Suppressor macrophage (primary cell): ENCODE measurements around the gene GPC3.
A peak's percentile ranks its signal among the peaks of the same experiment; 100 is the strongest.
"Not testable (repeated sequence)": the region's sequence is repeated elsewhere in the genome, so short reads cannot be mapped to it uniquely, and the experiment has no call there.

Experiments
- DNase-seq, 4 experiments: peaks; one replicate each; pipeline ENCODE4 v3.0.0-alpha.2; 2020 to 2022

GPC3 gene

DNA sequence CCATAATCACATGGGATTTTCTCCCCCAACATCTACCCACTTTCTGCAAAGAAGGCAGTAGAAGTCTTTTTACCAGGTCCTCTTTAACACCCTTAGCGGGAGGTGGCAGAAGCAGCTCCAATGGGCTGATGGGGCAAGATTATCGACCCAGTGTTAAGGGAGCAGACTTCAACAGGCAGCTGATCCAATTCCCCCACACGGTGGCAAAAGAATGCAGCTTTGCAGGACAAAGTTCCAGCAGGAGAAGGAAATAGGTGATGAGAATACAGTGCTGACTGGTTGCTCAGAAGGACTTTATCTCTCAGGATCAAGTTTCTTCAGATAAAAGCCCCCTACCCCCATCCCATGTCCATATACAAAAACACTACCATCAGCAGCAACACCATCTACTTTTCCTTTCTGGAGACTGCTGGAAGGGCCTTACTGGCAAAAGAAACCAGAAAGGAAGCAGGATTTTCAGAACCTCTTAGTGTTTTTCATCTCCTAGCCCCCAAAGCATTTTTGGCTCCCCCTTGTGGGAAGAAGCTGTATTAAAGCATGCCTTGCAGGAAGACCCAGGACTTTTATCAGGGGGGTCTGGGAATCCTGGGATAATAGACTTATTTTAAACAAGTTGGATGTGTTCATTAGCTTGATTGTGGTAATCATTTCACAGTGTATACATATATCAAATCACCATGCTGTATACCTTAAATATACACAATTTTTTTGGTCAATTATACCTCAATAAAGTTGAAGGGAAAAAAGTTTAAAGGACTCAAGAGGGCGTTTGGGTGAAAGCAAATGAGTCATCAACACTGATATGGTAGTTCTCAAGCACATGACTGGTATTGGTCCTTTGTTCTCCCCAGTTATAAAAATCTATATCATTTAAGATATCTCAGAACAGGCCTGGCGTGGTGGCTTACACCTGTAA is 146.4 kb downstream of the GPC3 start:
- DNase-seq: peak; percentile 17 to 51 (median 35)

DNA sequence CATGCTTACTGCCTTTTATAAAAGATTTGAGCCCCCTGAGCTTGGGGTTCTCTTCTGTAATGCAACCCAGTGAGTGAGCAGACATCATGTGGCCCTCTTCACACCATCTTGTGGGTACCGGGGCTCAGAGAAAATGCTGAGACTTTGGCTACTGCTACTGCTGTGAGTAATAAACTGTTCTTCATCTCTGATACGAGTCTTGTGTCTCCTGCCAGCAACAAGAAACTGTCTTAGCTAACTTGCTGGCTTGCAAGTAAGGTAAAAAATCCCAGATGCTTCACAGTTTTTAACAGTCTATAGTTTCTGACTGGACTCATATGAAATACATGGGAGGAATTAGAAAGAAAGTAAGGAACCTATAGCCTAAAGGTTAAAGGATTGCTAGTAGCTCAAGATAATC is 148.3 kb downstream of the GPC3 start:
- DNase-seq: no peak

DNA sequence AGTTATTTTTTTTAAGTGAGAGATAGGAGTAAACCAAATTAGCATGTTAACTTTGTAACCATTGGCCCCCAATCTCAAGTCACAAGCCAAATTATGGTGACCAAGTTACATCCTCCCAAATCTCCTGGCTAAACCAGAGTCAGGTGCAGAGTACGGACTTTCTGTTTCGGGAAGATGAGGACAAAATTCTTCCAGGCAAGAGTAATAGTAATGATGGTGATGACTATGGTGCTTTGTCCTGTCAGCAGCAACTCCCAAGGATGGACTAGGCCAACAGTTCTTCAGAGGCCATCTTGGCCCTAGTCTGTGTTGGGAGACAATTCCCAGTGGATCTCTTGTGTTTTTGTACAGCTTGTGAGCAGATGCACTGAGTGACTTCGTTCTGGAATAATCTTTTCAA is 148.8 kb downstream of the GPC3 start:
- no peak for DNase-seq

DNA sequence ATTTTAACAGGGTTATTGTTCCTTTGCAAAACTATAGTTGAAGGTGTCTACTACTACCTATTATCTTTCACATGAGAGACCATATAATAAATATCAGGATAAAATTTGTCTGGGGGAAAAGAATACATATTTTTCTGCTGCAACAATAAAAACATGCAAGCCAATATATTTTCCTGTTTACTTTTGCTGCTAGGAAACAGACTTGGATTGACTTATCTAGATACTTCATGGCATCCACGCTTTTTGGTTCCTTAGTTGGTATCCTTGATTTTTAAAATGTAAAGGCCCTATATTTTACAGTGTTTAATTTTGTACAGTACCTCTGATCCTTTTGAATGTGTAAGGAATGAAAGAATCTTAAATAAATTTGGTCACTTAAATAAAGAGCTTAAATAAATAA is 150.6 kb downstream of the GPC3 start:
- DNase-seq: no peak

DNA sequence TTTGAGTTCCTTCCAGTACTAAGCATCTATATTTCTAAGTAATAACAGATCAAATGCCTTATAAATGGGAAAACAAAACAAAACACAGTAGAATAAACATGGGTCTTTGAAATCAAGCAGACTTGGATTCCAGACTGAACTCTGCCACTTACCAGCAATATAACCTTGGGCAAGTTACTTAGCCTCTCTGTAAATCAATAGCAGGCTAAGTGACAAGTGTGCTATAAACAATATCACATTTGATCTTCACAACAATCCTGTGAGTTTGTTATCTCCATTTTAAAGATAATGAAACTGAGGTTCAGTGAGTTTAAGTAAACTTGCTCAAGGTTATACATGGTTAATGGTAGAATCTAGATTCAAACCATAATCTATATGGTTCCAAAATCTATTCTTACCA is 165.8 kb downstream of the GPC3 start:
- no peak for DNase-seq

DNA sequence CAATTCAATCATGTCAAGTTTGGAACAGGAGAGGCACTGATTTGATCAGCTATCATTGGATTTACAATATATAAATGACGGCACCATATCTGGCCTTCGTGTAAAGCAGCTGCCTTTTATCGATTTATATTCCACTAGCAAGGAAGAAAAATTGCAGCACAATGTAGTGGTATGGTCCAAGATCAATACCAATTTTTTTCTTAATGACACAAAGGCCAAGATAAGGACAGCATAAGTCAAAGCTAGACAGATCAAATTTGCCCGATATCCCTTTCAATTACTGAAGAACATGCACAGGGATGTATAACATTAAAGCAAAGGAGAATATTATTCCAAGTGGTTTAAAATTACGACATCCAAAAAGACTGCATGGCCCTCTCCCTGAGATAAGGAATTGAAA is 167.4 kb downstream of the GPC3 start:
- no peak for DNase-seq

DNA sequence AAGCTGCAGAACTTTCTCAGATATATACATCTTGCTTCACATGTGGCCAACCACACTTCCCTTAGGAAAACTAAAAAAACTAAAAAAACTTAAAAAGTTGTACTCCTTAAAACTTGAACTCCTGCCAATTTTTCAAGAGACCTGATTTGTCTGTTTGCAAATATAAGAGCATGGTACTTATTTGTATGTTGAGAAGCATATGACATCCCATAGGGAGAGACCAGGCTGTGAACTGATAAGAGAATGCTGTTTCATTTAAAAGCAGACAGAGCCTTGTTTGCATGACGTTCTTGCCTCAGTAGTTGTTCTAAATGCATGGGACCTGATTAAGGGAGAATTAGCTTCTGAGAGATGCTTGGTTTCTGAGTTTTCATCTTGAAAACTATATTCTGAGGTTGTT is 169.9 kb downstream of the GPC3 start:
- DNase-seq: no peak

DNA sequence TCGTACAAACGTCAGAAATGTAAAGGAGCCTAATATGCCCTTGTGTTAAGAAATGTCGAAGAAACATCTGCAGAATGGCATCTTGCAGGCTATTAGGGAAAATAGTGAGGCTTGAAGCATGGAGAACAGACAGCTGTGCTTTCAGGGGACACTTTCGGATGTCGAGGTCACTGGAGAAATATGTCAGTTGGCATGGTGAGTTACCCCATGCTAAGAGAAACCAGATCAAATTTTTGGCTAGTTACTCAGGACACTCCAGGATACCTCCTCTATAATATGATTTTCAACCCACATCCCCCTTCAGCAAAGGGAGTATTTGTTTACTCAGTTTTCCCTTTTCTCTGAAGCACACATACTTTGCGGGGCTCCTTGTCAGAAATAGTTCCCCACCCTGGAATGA is 171.4 kb downstream of the GPC3 start:
- DNase-seq: no peak

DNA sequence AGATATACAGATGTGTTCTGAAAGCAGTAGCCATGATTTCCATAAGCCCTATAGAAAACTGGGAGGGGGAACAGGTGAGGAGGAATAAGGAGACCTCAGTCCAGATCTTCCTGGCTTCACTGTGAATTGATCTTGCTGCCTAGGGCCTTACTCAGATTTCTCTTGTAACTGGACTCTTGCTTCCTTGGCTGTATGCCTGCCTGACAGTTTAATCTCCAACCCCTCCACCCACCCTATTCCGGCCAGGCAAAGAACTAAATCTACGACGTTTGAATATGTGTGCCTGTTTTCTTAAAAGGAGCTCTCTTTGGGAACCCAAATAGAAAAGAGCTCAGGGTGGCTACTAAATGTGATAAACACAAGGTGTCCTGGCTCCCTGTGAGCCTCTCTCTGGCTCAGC is 173.0 kb downstream of the GPC3 start:
- no peak for DNase-seq

DNA sequence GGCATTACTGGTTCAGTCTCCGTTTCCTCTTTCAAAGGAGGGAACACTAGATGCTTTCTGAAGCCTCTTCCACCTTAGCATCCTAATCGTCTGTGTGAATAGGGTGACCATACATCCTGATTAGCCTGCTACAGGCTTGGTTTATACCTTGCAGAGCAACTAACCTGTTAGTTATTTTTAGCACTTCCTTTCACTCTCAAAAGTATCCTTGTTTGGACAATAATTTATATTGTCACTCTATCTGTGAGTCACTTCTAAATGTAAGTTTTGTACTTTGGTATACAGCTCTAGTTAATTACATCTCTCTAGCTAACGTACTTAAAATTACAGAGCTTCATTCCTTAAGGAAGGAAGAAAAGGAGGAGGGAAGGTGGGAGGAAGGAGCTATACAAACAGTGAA is 174.5 kb downstream of the GPC3 start:
- DNase-seq: no peak

DNA sequence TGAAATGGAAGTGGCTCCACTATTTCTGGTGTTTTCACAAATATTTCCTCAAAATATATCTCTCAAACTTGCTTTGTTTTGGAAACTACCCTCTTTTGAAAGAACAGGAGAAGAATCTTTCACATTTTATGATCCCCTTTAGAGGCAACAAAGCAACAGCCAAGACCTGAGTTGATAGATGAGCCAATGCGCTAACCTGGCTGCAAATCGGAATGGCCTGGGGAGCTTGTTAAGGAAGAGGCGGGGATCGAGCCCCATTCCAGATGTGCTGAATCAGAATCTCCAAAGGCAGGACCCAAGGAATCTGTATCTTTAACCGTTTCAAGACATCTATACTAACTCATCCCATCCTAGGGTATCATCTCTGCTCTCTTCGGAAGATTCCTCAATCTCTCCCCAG is 181.3 kb downstream of the GPC3 start:
- no peak for DNase-seq

DNA sequence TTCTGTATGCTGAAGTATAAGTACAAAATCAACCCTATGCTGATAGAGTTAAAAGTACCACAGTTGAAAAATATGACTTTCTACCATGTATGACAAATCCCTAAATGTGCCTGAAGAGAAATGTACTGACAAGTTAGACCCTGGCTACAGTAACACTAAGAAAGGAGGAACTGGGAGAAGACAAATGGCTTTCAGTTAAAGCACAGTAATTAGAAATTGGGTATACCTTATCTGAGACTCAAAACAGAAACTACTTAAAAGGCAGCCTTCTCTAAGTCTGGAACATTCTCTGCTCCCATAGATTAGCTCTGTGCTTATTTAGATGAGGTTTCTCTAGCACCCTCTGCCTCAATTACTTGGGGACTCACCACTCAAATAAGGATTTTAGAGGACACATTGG is 189.1 kb downstream of the GPC3 start:
- DNase-seq: no peak

DNA sequence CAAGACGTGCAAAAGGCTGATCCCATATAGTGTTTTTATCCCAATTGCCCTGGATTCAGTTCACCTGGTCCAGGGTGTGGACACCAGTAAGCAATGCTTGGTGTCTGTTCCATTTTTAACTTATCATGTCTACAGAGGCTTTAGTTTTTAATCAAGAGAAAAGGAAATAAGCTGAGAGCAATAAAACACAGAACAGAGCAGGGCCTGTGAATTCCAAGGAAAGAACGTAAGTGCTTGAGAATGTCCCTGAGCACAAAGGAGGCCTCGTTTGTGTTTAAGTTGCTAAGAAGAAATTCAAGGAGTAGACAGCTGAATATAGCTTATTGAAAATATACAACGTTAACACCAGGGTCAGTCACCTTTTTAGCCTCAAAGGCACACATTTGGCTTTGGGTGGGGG is 191.3 kb downstream of the GPC3 start:
- no peak for DNase-seq

DNA sequence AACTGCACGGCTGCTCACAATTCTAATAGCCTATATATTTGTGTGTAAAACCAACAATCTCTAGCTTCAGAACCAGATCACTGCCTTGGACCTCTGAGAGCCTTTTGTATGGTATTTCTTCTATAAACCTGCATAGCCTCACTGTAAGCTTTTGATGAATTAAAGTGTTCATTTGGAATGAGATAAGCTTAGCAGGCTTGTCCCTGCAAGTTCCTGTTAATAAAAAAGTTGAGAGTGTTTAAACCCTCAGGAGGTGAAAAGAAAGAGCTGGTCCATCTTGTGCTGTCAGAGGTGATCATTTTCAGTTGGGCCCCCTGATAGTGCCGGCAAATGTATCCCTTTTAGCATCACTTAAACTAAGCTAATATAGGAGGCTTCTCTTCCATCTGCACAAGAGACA is 191.8 kb downstream of the GPC3 start:
- no peak for DNase-seq

DNA sequence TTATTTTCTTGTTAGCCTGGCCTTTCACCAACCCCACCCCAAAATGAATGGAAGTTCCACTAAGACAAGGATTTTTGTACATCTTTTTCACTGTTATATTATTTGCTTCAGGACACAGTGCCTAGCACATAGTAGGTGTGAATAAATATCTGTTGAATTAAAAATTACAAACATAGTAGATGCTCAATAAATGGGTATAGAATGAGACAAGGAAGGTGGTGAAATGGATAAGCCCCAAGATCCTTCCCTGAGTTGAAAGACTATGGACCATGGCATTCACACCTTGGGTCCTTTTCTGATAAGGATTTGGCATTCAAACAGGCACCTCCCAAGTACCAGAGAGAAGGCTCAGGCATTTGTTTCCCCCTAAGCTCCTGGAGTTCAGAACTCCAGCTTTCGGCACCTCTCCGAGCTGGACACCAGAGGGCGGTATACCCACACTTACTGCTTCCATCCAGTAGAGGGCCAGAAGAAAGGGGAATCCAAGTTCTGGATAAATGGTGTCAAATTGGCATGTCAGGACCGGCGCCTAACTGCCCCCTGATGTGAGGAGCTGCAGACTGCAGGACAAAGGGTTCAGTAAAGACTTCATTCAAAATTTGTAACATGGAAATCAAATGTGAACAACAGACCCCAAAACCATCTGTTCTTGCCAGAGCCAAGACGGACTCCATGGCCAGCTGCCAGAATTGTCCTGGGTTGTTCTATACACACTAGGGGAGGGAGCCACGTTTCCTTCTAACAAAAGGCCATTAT is 193.0 kb downstream of the GPC3 start:
- DNase-seq: peak; percentile 62 to 72 (median 68)

DNA sequence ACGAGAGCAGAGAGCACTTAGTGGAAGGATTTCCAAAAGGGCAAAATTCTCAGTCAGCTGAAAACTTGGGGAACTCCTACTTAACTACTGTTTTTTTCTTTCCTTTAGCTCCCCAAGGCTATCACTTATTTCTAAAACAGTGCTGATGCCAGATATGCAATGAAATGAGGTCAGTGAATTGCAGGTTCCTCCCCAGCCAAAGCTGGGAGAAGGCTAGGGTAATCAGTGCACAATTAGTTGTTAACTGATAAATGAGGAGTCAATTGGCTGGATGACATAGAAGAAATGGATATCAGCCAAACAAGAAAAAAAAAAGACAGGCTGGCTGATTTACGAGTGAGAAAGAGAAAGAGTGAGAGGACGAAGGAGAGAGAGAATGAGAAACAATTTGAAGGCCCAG is 195.6 kb downstream of the GPC3 start:
- no peak for DNase-seq

DNA sequence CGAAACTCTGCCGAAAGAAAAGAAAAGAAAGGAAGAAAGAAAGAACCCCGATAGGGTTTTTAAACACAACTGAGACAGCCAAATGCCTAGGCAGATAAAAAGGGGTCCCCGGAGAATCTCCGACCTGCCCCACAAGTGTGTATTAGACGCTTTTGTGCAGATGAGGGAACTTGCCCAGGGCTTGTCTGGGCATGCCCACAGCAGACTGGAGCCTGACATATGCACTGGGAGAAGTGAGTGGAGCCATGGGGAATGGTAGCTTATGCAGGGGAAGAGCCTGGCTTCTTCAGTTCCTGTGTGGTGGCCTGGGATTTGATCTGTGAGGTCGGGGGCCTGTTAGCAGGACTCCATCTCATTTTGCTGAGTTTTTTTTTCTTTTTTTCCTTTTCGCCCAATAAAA is 199.0 kb downstream of the GPC3 start:
- no peak for DNase-seq

DNA sequence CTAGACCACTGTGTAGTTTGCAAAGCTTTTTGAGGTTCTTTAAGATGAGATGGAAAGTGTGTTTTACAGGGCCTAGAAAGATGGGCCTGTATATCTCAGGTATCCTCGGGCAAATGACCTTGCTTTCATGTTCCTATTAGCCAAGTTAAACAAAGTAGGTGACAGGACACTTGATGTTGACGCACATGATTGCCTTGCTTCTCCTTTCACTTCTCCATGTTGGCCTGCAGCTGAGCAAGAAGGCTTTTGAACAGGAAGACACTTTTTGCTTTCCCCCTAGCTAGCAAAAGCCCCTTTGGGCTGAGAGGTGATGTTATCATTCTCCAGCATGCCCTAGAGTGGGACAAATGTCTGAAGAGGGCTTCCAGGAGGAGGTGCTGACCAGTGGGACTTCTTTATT is 202.1 kb downstream of the GPC3 start:
- peak; percentile 9 to 43 (median 38) for DNase-seq

DNA sequence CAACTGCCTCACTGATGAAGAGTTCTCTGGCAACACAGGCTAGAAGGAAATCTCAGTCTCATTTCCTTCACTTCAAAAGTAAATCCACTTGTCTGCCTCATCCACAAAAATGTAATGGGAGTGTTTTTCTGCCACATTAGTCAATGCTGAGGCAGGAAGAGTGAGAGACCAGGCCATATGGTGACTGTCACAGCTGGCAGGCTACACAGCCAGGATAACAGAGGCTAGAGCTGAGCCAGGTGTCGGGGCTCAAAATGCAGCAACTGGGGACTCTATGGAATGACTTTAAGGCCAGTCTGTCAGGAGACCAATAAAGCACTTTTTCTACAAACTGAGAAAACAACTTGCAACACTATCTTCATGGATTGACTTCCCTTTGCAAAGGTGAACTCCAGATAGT is 204.2 kb downstream of the GPC3 start:
- no peak for DNase-seq

DNA sequence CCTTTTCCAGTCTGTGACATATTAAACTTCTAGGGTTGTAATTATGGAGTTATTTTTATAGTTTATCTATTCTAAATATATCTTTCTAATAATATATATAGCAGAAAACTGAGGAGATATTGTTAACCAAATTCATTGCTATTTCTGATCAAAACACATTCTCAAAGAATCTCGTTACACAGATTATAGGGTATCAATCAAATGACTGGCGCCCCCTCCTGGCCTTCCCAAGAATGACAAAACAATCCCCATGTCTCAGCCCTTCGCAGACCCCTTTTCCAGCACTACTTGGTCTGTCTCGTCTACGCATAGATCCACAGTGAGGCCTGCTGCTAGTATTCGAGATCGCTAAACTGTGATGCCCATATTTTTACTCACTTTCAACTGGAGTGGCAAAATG is 209.3 kb downstream of the GPC3 start:
- DNase-seq: peak in 3 of 4 experiments; percentile 14 to 29 (median 21)

DNA sequence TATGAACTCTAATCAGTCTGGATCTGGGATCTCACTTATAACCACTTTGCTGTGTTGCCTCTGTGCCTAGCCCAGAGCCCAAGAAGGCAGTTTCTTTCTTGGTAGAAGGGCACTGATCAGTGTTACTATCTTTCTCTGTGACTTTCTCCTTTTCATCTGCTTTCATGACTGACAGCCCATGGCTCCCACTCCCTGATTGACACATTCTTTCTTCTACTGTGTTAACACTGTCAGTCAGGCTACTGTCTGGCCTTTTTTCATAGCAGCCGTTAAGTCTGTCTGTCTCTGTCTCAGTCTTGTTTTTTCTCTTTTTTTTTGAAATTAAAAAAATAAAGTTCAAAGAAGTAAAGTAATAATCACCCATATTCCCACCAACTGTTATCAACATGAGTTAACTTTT is 210.6 kb downstream of the GPC3 start:
- DNase-seq: no peak

DNA sequence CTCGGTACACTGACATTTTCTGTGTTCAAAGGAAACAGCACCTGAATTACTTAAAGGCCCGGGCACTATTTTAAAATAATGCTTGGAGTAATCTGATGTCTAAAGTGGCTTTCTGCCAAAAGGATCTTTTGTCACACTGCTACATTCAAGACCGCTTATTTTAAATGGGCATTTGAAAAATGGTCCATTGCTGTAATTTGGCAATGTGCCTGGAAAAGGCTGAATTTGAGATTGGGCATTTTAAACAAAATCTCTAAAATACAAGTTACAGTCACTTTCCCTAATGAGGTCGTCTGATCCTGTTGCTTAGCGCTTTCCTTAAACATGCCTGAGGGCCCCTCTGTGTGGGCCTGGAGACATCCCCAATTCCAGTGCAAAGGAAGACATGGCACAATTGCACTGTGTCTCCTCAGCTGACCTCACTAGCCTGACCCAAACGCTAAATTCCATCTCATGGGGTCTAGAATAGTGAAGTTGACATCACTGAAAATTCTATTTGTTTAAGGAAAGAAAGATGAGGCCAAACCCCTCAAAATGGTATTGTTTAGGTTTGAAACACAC is 214.2 kb downstream of the GPC3 start:
- no peak for DNase-seq

DNA sequence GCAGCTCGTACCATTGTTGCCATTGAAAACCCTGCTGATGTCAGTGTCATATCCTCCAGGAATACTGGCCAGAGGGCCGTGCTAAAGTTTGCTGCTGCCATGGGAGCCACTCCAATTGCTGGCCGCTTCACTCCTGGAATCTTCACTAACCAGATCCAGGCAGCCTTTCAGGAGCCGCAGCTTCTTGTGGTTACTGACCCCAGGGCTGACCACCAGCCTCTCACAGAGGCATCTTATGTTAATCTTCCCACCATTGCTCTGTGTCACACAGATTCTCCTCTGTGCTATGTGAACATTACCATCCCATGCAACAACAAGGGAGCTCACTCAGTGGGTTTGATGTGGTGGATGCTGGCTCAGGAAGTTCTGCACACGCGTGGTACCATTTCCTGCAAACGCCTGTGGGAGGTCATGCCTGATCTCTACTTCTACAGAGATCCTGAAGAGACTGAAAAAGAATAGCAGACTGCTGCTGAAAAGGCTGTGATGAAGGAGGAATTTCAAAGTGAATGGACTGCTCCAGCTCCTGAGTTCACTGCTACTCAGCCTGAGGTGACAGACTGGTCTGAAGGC is 222.3 kb downstream of the GPC3 start:
- DNase-seq: not testable (repeated sequence)
